HG02870 (cell line): ENCODE results near the gene MVB12B.

Experiments
- ATAC-seq: cut with Tn5 transposase; IDR thresholded peaks from one replicate; pipeline ENCODE4 v1.9.1; 2021; ENCODE audit warnings: mild to moderate bottlenecking, moderate library complexity; ENCODE audit not compliant: unreplicated experiment

MVB12B gene

GRCh38 chr9:126357074-126357473, 30.4 kb downstream of the MVB12B start:
- ATAC-seq = no peak

GRCh38 chr9:126360073-126360472, 33.4 kb downstream of the MVB12B start:
- no peak for ATAC-seq

GRCh38 chr9:126361810-126362238, 35.2 kb downstream of the MVB12B start:
- no peak for ATAC-seq

- no peak for ATAC-seq
Measured at GRCh38 chr9:126363250-126363649, 36.6 kb downstream of the MVB12B start.

- no peak for ATAC-seq
Measured at GRCh38 chr9:126363847-126364671, 37.4 kb downstream of the MVB12B start.

- ATAC-seq = no peak
Measured at GRCh38 chr9:126365780-126366179, 39.2 kb downstream of the MVB12B start.

GRCh38 chr9:126366366-126367011, 39.9 kb downstream of the MVB12B start:
- ATAC-seq = no peak

- no peak for ATAC-seq
Measured at GRCh38 chr9:126367139-126367538, 40.5 kb downstream of the MVB12B start.

- ATAC-seq = no peak
Measured at GRCh38 chr9:126367616-126368015, 41.0 kb downstream of the MVB12B start.

GRCh38 chr9:126368020-126368419, 41.4 kb downstream of the MVB12B start:
- ATAC-seq = no peak

GRCh38 chr9:126371007-126371870, 44.6 kb downstream of the MVB12B start:
- no peak for ATAC-seq

- ATAC-seq = no peak
Measured at GRCh38 chr9:126372716-126373115, 46.1 kb downstream of the MVB12B start.

- no peak for ATAC-seq
Measured at GRCh38 chr9:126373241-126373640, 46.6 kb downstream of the MVB12B start.

- no peak for ATAC-seq
Measured at GRCh38 chr9:126374366-126374781, 47.7 kb downstream of the MVB12B start.

- no peak for ATAC-seq
Measured at GRCh38 chr9:126375386-126375785, 48.8 kb downstream of the MVB12B start.

- no peak for ATAC-seq
Measured at GRCh38 chr9:126376311-126377175, 49.9 kb downstream of the MVB12B start.

- no peak for ATAC-seq
Measured at GRCh38 chr9:126377176-126377509, 50.5 kb downstream of the MVB12B start.

GRCh38 chr9:126377536-126377935, 50.9 kb downstream of the MVB12B start:
- ATAC-seq = no peak

GRCh38 chr9:126378761-126379160, 52.1 kb downstream of the MVB12B start:
- ATAC-seq = no peak

- ATAC-seq = no peak
Measured at GRCh38 chr9:126379661-126380360, 53.2 kb downstream of the MVB12B start.
